ENCODE data around the gene NPDC1.

- TF ChIP-seq CTCF (IDR thresholded peaks at IDR 0.05 in 4 of 5, conservative IDR thresholded peaks at IDR 0.05 in 1 of 5) (no peak), POLR2A (IDR thresholded peaks at IDR 0.05) (no peak)
Measured at GRCh38 chr9:136994180-136994887, 51.6 kb downstream of the NPDC1 start.
